GM12872 (cell line): ENCODE measurements around the gene DND1.

Source experiments
- TF ChIP-seq, protein P1 (sequence below): IDR thresholded peaks from 3 replicates; pipeline ENCODE4 v1.5.1; 2011; ENCODE audit warnings: low read depth, mild to moderate bottlenecking, low read length, moderate library complexity; ENCODE audit not compliant: insufficient read depth

The DND1 gene

DNA sequence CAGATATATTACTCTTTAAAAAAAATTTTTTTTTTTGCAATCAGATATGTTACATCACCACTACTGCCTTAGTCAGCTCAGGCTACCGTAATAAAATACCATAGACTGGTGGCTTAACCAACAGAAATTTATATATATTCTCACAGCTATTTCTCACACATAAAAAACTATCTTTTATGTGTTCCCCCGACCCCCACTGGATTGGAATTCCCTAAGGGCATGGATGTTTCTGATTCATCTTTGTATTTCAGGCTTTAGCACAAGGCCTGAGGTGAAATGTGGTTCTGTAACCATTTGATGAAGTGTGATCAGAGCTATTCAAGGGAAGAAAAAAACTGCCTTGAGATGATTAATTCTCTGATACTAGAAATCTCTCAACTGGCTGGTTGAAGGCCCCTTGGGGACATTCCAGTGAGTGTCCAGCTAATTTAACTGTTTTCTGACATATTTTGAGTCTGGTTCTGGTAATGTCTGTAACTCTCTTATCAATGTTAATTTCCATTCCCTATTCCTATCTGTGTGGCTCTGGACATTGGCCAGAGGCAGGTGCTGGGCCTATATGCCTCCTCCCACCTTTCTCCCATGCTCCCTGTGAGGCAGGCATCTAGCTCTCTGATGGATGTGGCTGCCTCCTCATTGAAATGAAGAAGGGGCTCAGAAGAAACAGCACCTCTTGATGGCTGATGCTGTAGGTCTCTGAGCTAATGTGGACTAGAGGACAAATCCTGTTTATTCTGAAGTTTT is 42.9 kb downstream of the DND1 start:
- TF ChIP-seq, protein P1, sequence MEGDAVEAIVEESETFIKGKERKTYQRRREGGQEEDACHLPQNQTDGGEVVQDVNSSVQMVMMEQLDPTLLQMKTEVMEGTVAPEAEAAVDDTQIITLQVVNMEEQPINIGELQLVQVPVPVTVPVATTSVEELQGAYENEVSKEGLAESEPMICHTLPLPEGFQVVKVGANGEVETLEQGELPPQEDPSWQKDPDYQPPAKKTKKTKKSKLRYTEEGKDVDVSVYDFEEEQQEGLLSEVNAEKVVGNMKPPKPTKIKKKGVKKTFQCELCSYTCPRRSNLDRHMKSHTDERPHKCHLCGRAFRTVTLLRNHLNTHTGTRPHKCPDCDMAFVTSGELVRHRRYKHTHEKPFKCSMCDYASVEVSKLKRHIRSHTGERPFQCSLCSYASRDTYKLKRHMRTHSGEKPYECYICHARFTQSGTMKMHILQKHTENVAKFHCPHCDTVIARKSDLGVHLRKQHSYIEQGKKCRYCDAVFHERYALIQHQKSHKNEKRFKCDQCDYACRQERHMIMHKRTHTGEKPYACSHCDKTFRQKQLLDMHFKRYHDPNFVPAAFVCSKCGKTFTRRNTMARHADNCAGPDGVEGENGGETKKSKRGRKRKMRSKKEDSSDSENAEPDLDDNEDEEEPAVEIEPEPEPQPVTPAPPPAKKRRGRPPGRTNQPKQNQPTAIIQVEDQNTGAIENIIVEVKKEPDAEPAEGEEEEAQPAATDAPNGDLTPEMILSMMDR, result no peak

DNA sequence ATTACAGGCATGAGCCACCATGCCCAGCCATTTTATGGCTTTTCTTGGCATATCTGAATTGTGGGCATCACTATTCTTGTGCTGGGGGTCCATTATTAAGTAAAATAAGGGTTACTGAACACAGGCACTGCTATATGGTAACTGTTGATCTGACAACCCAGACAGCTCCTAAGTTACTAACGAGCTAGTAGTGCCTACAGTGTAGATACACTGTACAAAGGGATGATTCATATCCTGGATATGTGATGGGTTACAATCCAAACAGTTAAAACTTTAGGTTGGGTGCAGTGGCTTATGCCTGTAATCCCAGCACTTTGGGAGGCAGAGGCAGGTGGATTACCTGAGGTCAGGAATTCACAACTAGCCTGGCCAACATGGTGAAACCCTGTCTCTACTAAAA is 44.7 kb downstream of the DND1 start:
- TF ChIP-seq, protein P1, result no peak

DNA sequence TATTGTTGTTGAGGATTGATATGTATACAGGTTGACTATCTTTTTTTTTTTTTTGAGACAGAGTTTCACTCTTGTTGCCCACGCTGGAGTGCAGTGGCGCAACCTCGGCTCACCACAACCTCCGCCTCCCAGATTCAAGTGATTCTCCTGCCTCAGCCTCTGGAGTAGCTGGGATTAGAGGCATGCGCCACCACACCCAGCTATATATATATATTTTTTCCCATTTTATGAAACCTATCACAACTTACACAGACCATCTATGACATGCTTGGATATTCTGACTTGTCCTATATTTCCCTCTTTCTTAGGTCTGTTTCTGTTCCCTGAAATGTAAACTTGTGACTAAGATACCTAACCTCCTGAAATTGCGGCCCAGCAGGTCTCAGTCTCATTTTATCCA is 45.4 kb downstream of the DND1 start:
- TF ChIP-seq, protein P1, result no peak

DNA sequence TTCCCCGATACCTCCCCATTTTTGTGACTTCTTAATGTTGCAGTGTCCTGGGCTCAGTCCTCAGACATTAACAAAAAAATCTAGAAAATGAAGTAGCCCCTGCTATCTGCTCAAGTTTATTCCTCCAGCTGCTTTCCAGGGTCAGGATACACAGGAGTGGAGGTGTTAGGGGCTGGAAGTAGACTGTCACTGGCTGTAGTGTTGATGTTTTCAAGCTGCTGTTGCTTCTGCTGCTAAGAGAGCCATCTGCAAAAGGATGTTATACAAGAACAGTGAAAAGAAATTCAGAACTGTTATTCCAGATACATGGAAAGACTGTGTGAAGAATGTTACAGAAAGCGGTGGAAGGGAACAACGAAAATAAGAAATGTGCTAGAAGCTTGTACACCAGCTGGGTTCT is 51.1 kb downstream of the DND1 start:
- TF ChIP-seq, protein P1, result no peak
